Measurements from ENCODE around the gene TMEM79.

DNA sequence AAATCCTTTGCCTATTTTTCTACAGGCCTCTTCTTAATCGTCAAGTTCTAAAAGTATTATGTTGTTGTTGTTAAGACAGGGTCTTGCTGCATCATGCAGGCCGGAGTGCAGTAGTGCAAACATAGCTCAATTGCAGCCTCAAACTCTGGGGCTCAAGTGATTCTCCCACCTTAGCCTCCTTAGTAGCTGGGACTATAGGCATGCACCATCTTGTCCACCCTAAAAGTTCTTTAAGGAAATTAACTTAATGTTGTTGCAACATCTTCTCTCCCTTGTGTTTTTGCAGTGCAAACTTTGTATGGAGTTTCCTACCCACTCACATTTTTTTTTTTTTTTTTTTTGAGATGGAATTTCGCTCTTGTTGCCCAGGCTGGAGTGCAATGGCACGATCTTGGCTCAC is 19.1 kb downstream of the TMEM79 start:
- TF ChIP-seq CTCF (conservative IDR thresholded peaks at IDR 0.05 in 1 of 2, IDR thresholded peaks at IDR 0.05 in 1 of 2; ENCODE audit: low read depth in 1 of 2, low read length in 2 of 2), result no peak
- no peak for TF ChIP-seq EZH2 (IDR thresholded peaks at IDR 0.05; ENCODE audit: low read length, missing control alignments)

Data from fibroblast of lung (primary cell).